Mesodermal cell (in vitro differentiated cells): Measurements from ENCODE around the gene CNN3.

Source experiments
- H3K27ac ChIP-seq: 2 replicates; pipeline ENCODE4 v1.7.0; 2013; ENCODE audit warnings: mild to moderate bottlenecking, low read depth, low read length, moderate library complexity; ENCODE audit not compliant: severe bottlenecking
- H3K36me3 ChIP-seq: 2 replicates; pipeline ENCODE4 v1.7.1; 2013; ENCODE audit warnings: mild to moderate bottlenecking, low read length, moderate library complexity; ENCODE audit not compliant: control insufficient read depth, insufficient read depth
- H3K4me1 ChIP-seq: one replicate; pipeline ENCODE4 v1.7.1; 2013; ENCODE audit warnings: mild to moderate bottlenecking, low read length; ENCODE audit not compliant: insufficient read depth, control insufficient read depth, poor library complexity, severe bottlenecking
- H3K4me3 ChIP-seq: 2 replicates; pipeline ENCODE4 v1.7.0; 2013; ENCODE audit warnings: low read length, control low read depth, mild to moderate bottlenecking; ENCODE audit not compliant: insufficient read depth, poor library complexity, severe bottlenecking; ENCODE audit errors: extremely low read depth
- H3K9me3 ChIP-seq: 2 replicates; pipeline ENCODE4 v1.7.1; 2013; ENCODE audit warnings: mild to moderate bottlenecking, low read length, moderate library complexity; ENCODE audit not compliant: control insufficient read depth
- WGBS, 2 experiments: methylation state at CpG; one replicate each; pipeline ENCODE4 v1.1.5; 2013; ENCODE audit warnings: missing lambda C conversion rate in 2 of 2; ENCODE audit not compliant: insufficient coverage in 2 of 2; 5-methylcytosine and 5-hydroxymethylcytosine counted together

The CNN3 gene

DNA sequence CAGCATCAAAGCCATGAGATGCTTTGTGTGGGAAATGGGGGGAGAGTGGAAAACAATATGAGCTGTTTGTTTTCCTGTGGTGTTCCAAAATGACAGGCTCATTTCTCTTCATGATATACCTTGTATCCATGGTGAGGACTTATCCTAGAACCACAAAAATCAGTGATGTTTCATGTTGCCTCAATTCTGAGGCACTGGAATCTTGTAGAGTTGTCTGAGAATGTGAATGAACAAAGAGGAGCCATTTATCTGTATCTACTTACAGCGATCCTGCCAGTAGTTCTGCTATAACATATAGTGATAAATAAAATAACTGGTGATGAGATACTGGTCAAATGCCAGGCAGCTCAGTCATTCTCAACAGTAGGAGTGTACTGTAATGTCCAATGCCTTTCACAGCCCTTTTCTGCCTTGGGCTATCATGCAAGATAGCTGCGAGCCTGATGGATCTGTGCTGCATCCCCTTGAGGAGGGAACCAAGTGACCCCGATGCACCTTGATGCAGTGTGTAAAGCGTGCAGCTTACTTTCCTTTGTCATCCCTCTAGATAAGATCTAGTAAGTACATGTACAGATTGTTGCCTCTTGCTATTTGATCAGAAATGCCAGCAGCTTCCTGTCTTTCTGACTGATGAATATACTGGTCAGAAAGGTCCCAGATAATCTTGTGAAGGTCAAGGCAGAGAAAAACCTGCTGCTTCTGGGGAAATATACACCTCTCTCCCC, 54.0 kb downstream of the CNN3 start:
- Histone ChIP-seq H3K4me3 (no peak overlapping the region), H3K27ac (no peak overlapping the region), H3K9me3 (no peaks in the 10 kb centered on the region), H3K36me3 (no peaks in the 10 kb centered on the region), H3K4me1 (peaks cover 6% of the 10 kb centered on the region)
- WGBS, 2 experiments: 97 to 100% methylated on average over 1 to 3 of the region's 4 CpGs

DNA sequence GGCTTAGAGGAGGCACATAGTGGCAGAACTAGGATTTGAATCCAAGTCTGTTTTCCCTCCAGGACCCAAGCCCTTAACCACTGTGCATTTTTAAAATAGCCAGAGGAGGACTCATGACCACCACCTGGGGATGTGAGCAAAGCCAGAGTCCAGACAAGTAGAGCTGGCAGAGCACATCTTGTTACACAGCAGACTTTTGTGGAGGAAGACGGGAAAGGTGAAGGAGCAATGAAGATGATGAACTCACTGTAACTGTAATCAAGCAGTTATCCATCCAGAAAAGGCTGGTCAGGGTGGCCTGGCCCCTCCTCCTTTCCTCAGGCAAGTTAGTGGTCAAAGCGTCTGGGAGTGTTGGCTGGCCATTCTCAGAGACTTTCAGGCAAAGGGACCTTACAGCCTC, 55.9 kb downstream of the CNN3 start:
- no peak overlapping the region for H3K27ac ChIP-seq
- peaks cover 12% of the 10 kb centered on the region for H3K4me1 ChIP-seq
- no peaks in the 10 kb centered on the region for H3K9me3 ChIP-seq
- WGBS, 2 experiments: 86 to 89% methylated on average over 2 of the region's 2 CpGs
- H3K36me3 ChIP-seq: no peaks in the 10 kb centered on the region
- no peak overlapping the region for H3K4me3 ChIP-seq

DNA sequence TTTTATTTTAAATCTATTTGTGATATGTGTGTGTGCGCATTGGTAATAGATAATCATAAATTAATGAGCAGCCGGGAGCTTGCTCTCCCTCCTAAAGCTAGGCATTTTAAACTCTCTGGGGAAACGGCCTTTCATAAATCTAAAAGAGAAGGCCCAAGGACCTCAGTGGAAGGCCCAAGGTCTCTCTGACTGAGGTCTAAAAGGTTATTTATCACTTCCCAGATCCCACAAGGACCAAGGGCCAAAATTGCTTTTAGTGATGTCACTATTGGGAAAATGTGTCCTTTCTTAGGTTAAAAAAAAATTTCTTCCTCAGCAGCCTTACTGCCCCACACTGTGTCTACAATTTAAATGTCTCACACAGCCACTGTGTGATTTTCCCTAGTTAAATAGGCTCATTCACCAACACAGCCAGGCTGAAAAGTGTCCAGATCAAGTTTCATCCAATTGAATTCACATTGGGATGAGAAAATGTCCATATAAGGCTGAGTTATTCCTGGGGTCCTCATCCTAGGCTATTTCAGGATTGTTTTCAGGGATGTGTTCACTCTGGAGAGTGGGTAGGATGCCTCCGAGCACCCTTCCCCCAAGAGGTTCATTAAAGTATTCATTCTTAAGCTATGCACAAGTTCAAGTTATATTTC, 60.6 kb downstream of the CNN3 start:
- H3K4me1 ChIP-seq: peaks cover 37% of the 10 kb centered on the region
- H3K36me3 ChIP-seq: no peaks in the 10 kb centered on the region
- H3K27ac ChIP-seq: peak overlapping the region; percentile 98
- WGBS, 2 experiments: 82% methylated on average over 2 of the region's 4 CpGs; no CpG with 5 or more reads in 1 of the 2 experiments
- no peaks in the 10 kb centered on the region for H3K9me3 ChIP-seq
- H3K4me3 ChIP-seq: no peak overlapping the region

DNA sequence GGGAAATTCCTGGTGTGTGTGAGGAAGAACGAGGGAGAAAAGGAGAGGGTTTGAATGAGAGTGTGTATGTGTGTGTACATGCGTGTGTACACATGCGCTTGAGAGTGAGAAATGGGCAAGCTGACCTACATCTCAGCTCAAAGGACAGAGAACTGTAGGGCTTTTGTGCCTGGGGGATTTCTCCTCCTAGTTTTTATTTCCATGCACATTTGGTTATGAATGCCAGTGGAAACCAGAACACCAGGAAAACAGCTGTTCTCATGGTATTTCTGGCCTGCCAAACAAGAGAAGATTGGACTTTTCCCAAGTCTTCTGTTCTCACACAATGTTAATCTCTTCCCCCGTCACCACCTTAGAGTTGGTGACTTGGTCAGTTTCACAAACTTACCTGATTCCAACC, 61.5 kb downstream of the CNN3 start:
- peak overlapping the region; percentile 98 for H3K27ac ChIP-seq
- no peaks in the 10 kb centered on the region for H3K9me3 ChIP-seq
- H3K4me3 ChIP-seq: no peak overlapping the region
- WGBS, 2 experiments: 93 to 97% methylated on average over 3 of the region's 4 CpGs
- H3K36me3 ChIP-seq: no peaks in the 10 kb centered on the region
- H3K4me1 ChIP-seq: peaks cover 35% of the 10 kb centered on the region

DNA sequence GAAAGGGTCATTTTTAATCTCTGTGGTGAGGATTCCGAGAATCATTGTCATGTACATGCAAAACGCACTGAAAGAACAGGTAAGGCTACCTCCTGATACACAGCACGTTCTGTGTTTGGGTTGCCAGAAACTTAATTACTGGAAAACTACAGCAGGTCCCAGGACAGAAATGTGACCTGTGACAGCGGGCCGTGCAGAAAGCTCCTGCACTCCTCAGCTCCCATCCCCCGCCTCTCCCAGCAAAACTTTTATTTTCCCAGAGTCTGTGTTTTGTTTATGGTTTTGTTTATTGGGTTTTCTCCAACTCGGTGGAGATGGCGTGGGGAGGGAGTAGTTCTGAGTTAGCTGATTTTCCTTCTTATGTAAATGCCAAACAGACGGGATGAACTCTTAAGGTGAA, 62.1 kb downstream of the CNN3 start:
- 36 to 44% methylated on average over 3 of the region's 9 CpGs for WGBS, 2 experiments
- H3K4me1 ChIP-seq: peaks cover 35% of the 10 kb centered on the region
- H3K27ac ChIP-seq: peak overlapping the region; percentile 98
- no peaks in the 10 kb centered on the region for H3K36me3 ChIP-seq
- H3K4me3 ChIP-seq: no peak overlapping the region
- no peaks in the 10 kb centered on the region for H3K9me3 ChIP-seq

DNA sequence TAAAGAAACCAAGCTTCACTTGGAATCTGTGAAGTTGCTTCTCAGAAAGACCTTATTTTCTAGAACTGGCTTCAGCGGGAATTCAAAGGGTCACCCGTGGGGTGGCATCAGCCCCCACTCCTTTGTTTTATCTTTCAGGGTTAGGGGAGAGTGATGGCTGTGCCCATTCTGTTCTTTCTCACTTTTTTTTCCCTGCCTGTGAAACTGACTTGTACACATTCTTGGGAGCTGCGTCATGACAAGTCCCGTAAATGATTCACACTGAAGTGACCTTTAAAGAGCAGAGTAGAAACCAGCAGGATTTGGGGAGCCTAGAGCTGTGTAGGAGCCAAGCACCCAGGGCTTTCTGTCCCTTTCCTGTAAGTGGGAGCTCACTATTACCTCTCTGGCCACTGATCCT, 63.0 kb downstream of the CNN3 start:
- Histone ChIP-seq H3K4me1 (peaks cover 35% of the 10 kb centered on the region), H3K4me3 (no peak overlapping the region), H3K36me3 (no peaks in the 10 kb centered on the region), H3K9me3 (no peaks in the 10 kb centered on the region), H3K27ac (peak overlapping the region; percentile 98)
- WGBS, 2 experiments: 45 to 70% methylated on average over 2 of the region's 4 CpGs

DNA sequence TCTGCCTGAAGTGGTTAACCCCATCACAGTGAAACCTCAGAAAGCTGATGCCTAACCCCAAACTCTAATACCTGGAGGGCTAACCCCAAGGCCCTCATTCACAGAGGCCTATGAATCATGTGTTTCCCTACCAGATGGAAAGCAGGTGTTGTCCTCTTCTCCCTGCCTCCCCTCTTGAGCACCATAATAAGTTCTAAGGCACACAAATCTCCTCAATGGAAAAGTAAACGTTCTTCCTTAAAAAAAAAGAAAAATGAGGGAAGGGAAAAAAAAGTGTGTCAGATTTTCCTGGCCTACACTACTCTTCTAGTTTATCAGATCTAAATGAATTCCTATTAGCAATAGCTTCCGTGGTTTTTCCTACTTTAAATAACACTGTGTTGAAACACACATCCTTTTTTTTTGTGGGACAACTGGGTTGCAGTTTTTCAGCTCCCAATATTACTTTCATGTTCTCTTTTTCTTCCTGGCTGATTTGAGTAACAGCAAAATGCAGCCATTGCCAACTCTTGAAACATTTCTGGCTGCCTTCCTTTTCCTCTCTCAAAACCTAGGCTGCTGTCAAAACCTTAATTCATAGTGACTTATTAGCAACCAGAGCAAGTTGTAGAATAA, 63.5 kb downstream of the CNN3 start:
- H3K9me3 ChIP-seq: no peaks in the 10 kb centered on the region
- peak overlapping the region; percentile 98 for H3K27ac ChIP-seq
- 71 to 75% methylated on average over 1 of the region's 2 CpGs for WGBS, 2 experiments
- H3K4me3 ChIP-seq: no peak overlapping the region
- peaks cover 35% of the 10 kb centered on the region for H3K4me1 ChIP-seq
- H3K36me3 ChIP-seq: no peaks in the 10 kb centered on the region

DNA sequence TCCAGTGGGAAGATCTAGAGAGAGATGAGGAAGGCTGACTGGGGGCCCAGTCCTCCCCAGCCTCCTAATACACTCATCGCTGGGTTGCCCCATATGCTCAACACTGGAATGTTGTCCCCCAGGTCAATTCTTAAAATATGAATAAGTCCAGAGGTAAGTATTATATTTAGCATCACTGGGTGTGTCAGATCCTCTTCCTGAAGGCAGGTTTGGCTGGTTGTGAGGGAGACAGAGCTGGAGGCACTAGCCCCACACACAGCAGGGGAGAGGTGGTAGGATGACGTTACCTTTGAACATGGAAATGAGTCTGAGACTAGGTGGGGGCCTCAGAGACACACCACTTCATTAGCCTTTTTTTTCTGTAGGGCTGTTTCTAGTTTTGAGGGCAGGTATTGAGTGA, 64.2 kb downstream of the CNN3 start:
- H3K4me1 ChIP-seq: peaks cover 35% of the 10 kb centered on the region
- H3K27ac ChIP-seq: peak overlapping the region; percentile 98
- 100% methylated on average over 1 of the region's 2 CpGs; no CpG with 5 or more reads in 1 of the 2 experiments for WGBS, 2 experiments
- H3K36me3 ChIP-seq: no peaks in the 10 kb centered on the region
- H3K9me3 ChIP-seq: no peaks in the 10 kb centered on the region
- H3K4me3 ChIP-seq: no peak overlapping the region

DNA sequence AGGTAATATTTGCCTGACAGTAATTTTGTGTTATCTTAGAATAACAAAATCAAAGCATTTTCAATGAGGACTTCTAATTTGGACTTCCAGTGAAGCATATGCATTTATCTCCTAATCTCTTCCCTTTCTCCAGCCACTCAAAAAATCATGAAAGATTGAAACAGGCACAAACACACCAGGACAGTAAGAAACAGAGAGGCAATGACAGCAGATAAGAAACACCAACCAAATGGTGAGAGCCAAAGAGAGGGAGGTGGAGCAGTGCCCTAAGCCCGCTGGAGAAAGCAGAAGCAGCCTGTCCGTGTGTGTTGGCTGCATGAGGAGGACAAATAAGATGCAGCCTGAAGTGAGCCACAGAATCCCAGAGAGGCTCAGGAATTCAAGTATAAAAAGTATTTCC, 67.7 kb downstream of the CNN3 start:
- H3K9me3 ChIP-seq: no peaks in the 10 kb centered on the region
- no peaks in the 10 kb centered on the region for H3K36me3 ChIP-seq
- no peak overlapping the region for H3K4me3 ChIP-seq
- peaks cover 17% of the 10 kb centered on the region for H3K4me1 ChIP-seq
- no peak overlapping the region for H3K27ac ChIP-seq
- WGBS, 2 experiments: 54 to 63% methylated on average over 2 of the region's 2 CpGs

DNA sequence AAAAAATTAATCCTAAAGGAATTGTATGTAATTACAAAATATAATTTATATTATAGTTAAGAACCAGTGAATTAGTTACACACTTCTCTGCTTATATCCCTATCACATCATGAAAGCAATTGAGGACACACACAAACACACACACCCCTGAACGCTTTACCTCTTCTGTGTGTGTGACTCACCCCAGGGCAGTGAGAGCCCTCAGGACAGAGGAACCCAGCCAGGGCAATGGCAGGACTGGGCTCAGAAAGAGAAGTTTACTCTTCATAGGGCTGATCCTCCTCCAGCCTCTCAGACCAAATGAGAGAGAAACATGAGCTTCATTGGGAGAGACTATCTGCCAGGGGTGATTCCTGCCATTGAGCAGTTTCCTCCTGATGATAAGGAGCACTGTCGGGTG, 68.6 kb downstream of the CNN3 start:
- Histone ChIP-seq H3K27ac (no peak overlapping the region), H3K4me1 (peaks cover 15% of the 10 kb centered on the region), H3K36me3 (no peaks in the 10 kb centered on the region), H3K4me3 (no peak overlapping the region), H3K9me3 (no peaks in the 10 kb centered on the region)
- 83 to 100% methylated on average over 1 to 2 of the region's 2 CpGs for WGBS, 2 experiments

DNA sequence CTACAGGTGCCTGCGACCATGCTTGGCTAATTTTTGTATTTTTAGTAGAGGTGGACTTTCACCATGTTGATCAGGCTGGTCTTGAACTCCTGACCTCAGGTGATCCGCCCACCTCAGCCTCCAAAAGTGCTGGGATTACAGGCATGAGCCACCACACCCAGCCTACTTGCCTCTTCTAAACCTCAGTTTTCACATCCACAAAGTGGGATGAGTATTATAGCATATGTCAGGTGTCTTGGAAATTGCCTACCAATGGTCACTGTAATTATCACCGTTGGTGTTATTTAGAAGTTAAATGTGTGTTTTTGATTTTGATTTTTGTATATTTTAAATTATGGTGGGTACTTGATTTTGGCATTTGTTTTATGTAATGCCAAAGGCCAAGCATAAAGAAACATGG, 70.0 kb downstream of the CNN3 start:
- 88 to 89% methylated on average over 1 to 2 of the region's 3 CpGs for WGBS, 2 experiments
- Histone ChIP-seq H3K9me3 (no peaks in the 10 kb centered on the region), H3K27ac (no peak overlapping the region), H3K36me3 (no peaks in the 10 kb centered on the region), H3K4me3 (no peak overlapping the region), H3K4me1 (peaks cover 6% of the 10 kb centered on the region)
